GM12878 (cell line): ENCODE data around the gene LDB2. TPM values are rescaled to one million over a fixed set of nuclear protein-coding genes. Genes with fewer than 3 reads are reported as not detected.

Source experiments
- ATAC-seq: fragments of 200-7000 bp; cut with Tn5 transposase; 3 replicates; pipeline ENCODE4 v1.9.1; 2020; ENCODE audit warnings: mild to moderate bottlenecking, moderate library complexity
- BruUV-seq: library from RNA; stranded (reverse); fragments of 400-500 nt; replicated peaks from 2 replicates; lab custom pipeline; 2021; lab: Mats Ljungman, UMichigan
- CTCF ChIA-PET: fragments of 300-600 bp; sonication (Branson Sonifier 250); formaldehyde crosslinking; extraction: SDS; loops from one replicate; lab custom pipeline; 2021; ENCODE audit warnings: inconsistent platforms; lab: Yijun Ruan, JAX
- POLR2A ChIA-PET: fragments of 350-600 bp; formaldehyde crosslinking; extraction: SDS; loops from one replicate; lab custom pipeline; 2021; ENCODE audit warnings: inconsistent platforms; lab: Charles Lee
- RAD21 ChIA-PET: fragments of 300-600 bp; sonication (Branson Sonifier 250); formaldehyde crosslinking; loops from one replicate; lab custom pipeline; 2023; ENCODE audit warnings: antibody characterized with exemption; ENCODE audit not compliant: unreplicated experiment; lab: Charles Lee
- SMC1A ChIA-PET: fragments of 300-600 bp; sonication (Branson Sonifier 250); formaldehyde crosslinking; loops from one replicate; lab custom pipeline; 2023; ENCODE audit not compliant: unreplicated experiment, uncharacterized antibody; lab: Charles Lee
- DNase-seq: peaks from one replicate; pipeline ENCODE4 v3.0.0-alpha.2; 2011; ENCODE audit warnings: low read depth, low spot score
- FAIRE-seq: peaks from 3 replicates; lab custom pipeline; 2011; peaks lifted over from hg19 to GRCh38; lab: Jason Lieb, UNC
- H2AFZ ChIP-seq: 2 replicates; pipeline ENCODE4 v1.6.0; 2011; ENCODE audit warnings: low read depth, low read length, control low read depth; ENCODE audit not compliant: control insufficient read depth
- H3K27ac ChIP-seq: 2 replicates; pipeline ENCODE4 v1.5.1; 2011; ENCODE audit warnings: control low read depth; ENCODE audit not compliant: control insufficient read depth, insufficient read depth
- H3K27me3 ChIP-seq, 2 experiments: replicated peaks in 1 of 2; 2 replicates each; pipeline versions ENCODE4 v1.6.0 to v1.6.1; 2011; ENCODE audit warnings: low read length in 1 of 2; ENCODE audit not compliant: control insufficient read depth in 2 of 2, insufficient read depth in 2 of 2
- H3K36me3 ChIP-seq, 2 experiments: 2 replicates each; pipeline ENCODE4 v1.5.1; 2011; ENCODE audit warnings: low read length in 1 of 2; ENCODE audit not compliant: control insufficient read depth in 2 of 2, insufficient read depth in 2 of 2
- H3K4me1 ChIP-seq: 2 replicates; pipeline ENCODE4 v1.6.1; 2011; ENCODE audit warnings: mild to moderate bottlenecking, low read length, moderate library complexity, mixed read lengths; ENCODE audit not compliant: control insufficient read depth, insufficient read depth
- H3K4me2 ChIP-seq: 2 replicates; pipeline ENCODE4 v1.6.0; 2011; ENCODE audit warnings: control low read depth; ENCODE audit not compliant: control insufficient read depth, insufficient read depth
- H3K4me3 ChIP-seq: fragments of 200-600 bp; sonication (generic); 2 replicates; pipeline ENCODE4 v1.5.1; 2016
- H3K79me2 ChIP-seq: 2 replicates; pipeline ENCODE4 v1.6.0; 2011; ENCODE audit warnings: low read length; ENCODE audit not compliant: control insufficient read depth, insufficient read depth
- H3K9ac ChIP-seq: 2 replicates; pipeline ENCODE4 v1.8.0; 2011; ENCODE audit warnings: low read length, control low read depth, mixed read lengths; ENCODE audit not compliant: control insufficient read depth, insufficient read depth
- H3K9me3 ChIP-seq: replicated peaks from 3 replicates; pipeline ENCODE4 v1.5.1; 2011; ENCODE audit warnings: mild to moderate bottlenecking, low read length; ENCODE audit not compliant: control insufficient read depth, insufficient read depth
- H4K20me1 ChIP-seq: 2 replicates; pipeline ENCODE4 v1.6.0; 2011; ENCODE audit not compliant: control insufficient read depth, insufficient read depth
- ASH2L ChIP-seq: fragments of 300-600, 200-600 bp; sonication (generic); IDR thresholded peaks from 2 replicates; pipeline ENCODE4 v1.6.1; 2017; ENCODE audit warnings: low read depth, mild to moderate bottlenecking, borderline replicate concordance
- CBFB ChIP-seq: IDR thresholded peaks from 2 replicates; pipeline ENCODE4 v1.6.1; 2016; ENCODE audit warnings: antibody characterized with exemption, low read depth
- CHD2 ChIP-seq: IDR thresholded peaks from 2 replicates; pipeline ENCODE4 v1.6.1; 2011; ENCODE audit warnings: low read depth, low read length, improper control_type of control experiment, borderline replicate concordance
- CREM ChIP-seq: IDR thresholded peaks from 2 replicates; pipeline ENCODE4 v1.6.1; 2014; ENCODE audit warnings: antibody characterized with exemption, low read depth
- EED ChIP-seq: sonication (generic); IDR thresholded peaks from 2 replicates; pipeline ENCODE4 v1.6.1; 2016; ENCODE audit warnings: antibody characterized with exemption, low read depth
- HDAC6 ChIP-seq: fragments of 200-600 bp; sonication (generic); IDR thresholded peaks from one replicate; pipeline ENCODE4 v1.8.0; 2017; ENCODE audit warnings: antibody characterized with exemption; ENCODE audit not compliant: unreplicated experiment
- IKZF1 ChIP-seq: fragments of 450-650 bp; conservative IDR thresholded peaks from 2 replicates; pipeline ENCODE4 v1.6.1; 2017; ENCODE audit warnings: antibody characterized with exemption, mild to moderate bottlenecking
- KLF5 ChIP-seq: fragments of 450-650 bp; IDR thresholded peaks from 2 replicates; pipeline ENCODE4 v1.6.1; 2014; ENCODE audit warnings: mild to moderate bottlenecking; ENCODE audit not compliant: partially characterized antibody
- MTA2 ChIP-seq: fragments of 450-650 bp; IDR thresholded peaks from 2 replicates; pipeline ENCODE4 v1.6.1; 2016; ENCODE audit warnings: low read depth, mild to moderate bottlenecking, moderate library complexity
- NR2C2 ChIP-seq: IDR thresholded peaks from 2 replicates; pipeline ENCODE4 v1.6.1; 2011; ENCODE audit warnings: borderline replicate concordance, low read depth; ENCODE audit not compliant: control insufficient read depth, insufficient read length
- NR2F1 ChIP-seq: fragments of 450-650 bp; conservative IDR thresholded peaks from 2 replicates; pipeline ENCODE4 v1.6.1; 2017; ENCODE audit warnings: mild to moderate bottlenecking
- POLR2AphosphoS2 ChIP-seq: IDR thresholded peaks from 2 replicates; pipeline ENCODE4 v1.6.1; 2011; ENCODE audit warnings: low read depth, mild to moderate bottlenecking, low read length, improper control_type of control experiment, moderate library complexity
- RAD51 ChIP-seq: fragments of 450-650 bp; IDR thresholded peaks from 2 replicates; pipeline ENCODE4 v1.6.1; 2016; ENCODE audit warnings: moderate library complexity, mild to moderate bottlenecking, inconsistent platforms
- RBBP5 ChIP-seq: fragments of 200-600 bp; sonication (generic); conservative IDR thresholded peaks from 2 replicates; pipeline ENCODE4 v1.6.1; 2016
- SIN3A ChIP-seq: IDR thresholded peaks from 2 replicates; pipeline ENCODE4 v1.6.1; 2012; ENCODE audit warnings: low read depth, low read length, improper control_type of control experiment
- SIX5 ChIP-seq: IDR thresholded peaks from 2 replicates; pipeline ENCODE4 v1.6.1; 2011; ENCODE audit warnings: mild to moderate bottlenecking, low read depth, low read length, moderate library complexity; ENCODE audit not compliant: severe bottlenecking
- SRF ChIP-seq, 2 experiments: IDR thresholded peaks; 2 replicates each; pipeline ENCODE4 v1.6.1; 2011; ENCODE audit warnings: low read depth in 2 of 2, low read length in 2 of 2, mild to moderate bottlenecking in 1 of 2, moderate library complexity in 1 of 2
- WGBS: methylation state at CpG from one replicate; pipeline ENCODE4 v1.1.6; 2016; ENCODE audit warnings: low lambda C conversion rate; ENCODE audit not compliant: insufficient replicate concordance, insufficient coverage; ENCODE audit errors: missing lambda C conversion rate; 5-methylcytosine and 5-hydroxymethylcytosine counted together
- in situ Hi-C: fragments of 300-500 bp; cut with MboI; formaldehyde crosslinking; loops from 9 replicates; pipeline ENCODE4 v1.14.3; 2018; ENCODE audit warnings: mixed read lengths
- intact Hi-C: fragments of 100-400 bp; cut with micrococcal nuclease; formaldehyde crosslinking; loops from one replicate; pipeline ENCODE4 v1.14.2; 2022; ENCODE audit not compliant: unreplicated experiment
- polyA plus RNA-seq, 11 experiments: library from polyadenylated mRNA; depleted of rRNA in 4 of 11; unstranded in 6 of 11; stranded (reverse) in 5 of 11; fragments of >200 nt; fragmentation: Nextera tagmentation in 4 of 11; fragmentation: Illumina TruSeq in 1 of 11; extraction: Ambion mirVana in 4 of 11; extraction: Trizol in 1 of 11; gene quantifications; 1 replicate in 1 of 11; 2 replicates in 10 of 11; pipeline versions ENCODE4 v1.2.1 to v1.2.3, GENCODE V29; 2011 to 2016; ENCODE audit warnings: inconsistent platforms in 2 of 11, missing spikeins in 2 of 11, low read depth in 1 of 11
- total RNA-seq, 4 experiments: library from RNA; depleted of rRNA in 3 of 4; stranded (reverse); fragments of >200 nt in 3 of 4; fragmentation: Illumina TruSeq in 1 of 4; extraction: Trizol in 1 of 4; gene quantifications; 2 replicates each; pipeline versions ENCODE4 v1.2.1 to v1.2.3, GENCODE V29; 2013 to 2021
- TF ChIP-seq, protein P1 (sequence below): IDR thresholded peaks from 2 replicates; pipeline ENCODE4 v1.6.1; 2011; ENCODE audit warnings: low read depth, low read length, improper control_type of control experiment, borderline replicate concordance
- TF ChIP-seq, protein P2 (sequence below): IDR thresholded peaks from 2 replicates; pipeline ENCODE4 v1.6.1; 2011; ENCODE audit warnings: borderline replicate concordance, low read depth, mild to moderate bottlenecking, moderate library complexity, low read length; ENCODE audit not compliant: insufficient read depth, poor library complexity, severe bottlenecking

LDB2 gene
- total and polyA plus RNA-seq, 10 of the 15 experiments (the other 5 are each of a cell fraction or from before 2014, with no cell fraction given) = 0.15 TPM; not detected in 9

DNA sequence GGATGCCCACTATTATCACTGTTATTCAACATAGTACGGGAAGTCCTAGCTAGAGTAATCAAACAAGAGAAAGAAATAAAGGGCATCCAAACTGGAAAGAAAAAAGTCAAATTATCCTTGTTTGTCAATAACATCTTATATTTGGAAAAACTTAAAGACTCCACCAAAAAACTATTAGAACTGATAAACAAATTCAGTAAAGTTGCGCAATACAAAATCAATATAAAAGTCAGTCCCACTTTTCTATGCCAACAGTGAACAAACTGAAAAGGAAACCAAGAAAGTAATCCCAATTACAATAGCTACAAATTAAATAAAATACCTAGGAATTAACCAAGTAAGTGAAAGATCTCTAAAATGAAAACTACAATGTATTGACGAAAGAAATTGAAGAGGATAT, 321.3 kb downstream of the LDB2 start:
- no peaks in the 10 kb centered on the region for H3K27me3 ChIP-seq
- no peak overlapping the region for H3K27ac ChIP-seq
- in situ Hi-C loops = no loop called here
- FAIRE-seq (no peak), ATAC-seq (no peak), DNase-seq (no peak)
- no peak overlapping the region for H3K4me2 ChIP-seq
- H3K79me2 ChIP-seq = no peaks in the 10 kb centered on the region
- no TSS peak for BruUV-seq
- no peak overlapping the region for H3K4me3 ChIP-seq
- no peaks in the 10 kb centered on the region for H3K36me3 ChIP-seq
- RAD21 ChIA-PET = no interaction called here
- POLR2A ChIA-PET = no interaction called here
- no peak overlapping the region for H2AFZ ChIP-seq
- TF ChIP-seq SRF (IDR thresholded peaks at IDR 0.05; ENCODE audit: low read depth in 2 of 2, low read length in 2 of 2) (no peak), SIN3A (no peak), RAD51 (no peak), CHD2 (no peak), KLF5 (no peak)
- intact Hi-C loops = no loop called here
- no peaks in the 10 kb centered on the region for H4K20me1 ChIP-seq
- H3K9ac ChIP-seq = no peak overlapping the region
- CTCF ChIA-PET = no interaction called here
- 60% methylated on average over 3 of the region's 3 CpGs for WGBS
- no peaks in the 10 kb centered on the region for H3K9me3 ChIP-seq
- no peaks in the 10 kb centered on the region for H3K4me1 ChIP-seq
- SMC1A ChIA-PET = no interaction called here

DNA sequence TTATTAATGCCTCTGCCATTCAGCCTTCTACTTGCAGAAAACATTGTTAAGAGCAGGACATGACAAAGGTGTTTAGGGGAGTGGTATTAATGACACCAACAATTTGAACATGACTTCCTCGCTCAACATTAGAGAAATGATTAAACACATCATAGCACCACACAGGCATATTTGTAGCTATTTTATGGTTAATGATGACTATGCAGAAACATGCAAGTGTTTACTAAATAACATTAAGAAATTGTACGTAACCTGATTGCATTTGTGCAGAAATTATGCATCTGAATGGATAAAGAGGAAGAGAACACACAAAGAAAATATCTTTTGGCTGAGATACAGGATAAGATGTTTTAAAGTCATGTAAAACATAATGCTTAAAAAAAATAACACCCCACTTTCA, 323.5 kb downstream of the LDB2 start:
- 2% methylated on average over 2 of the region's 2 CpGs for WGBS
- Histone ChIP-seq H3K27ac (no peak overlapping the region), H3K9ac (no peak overlapping the region), H4K20me1 (no peaks in the 10 kb centered on the region), H3K27me3 (no peaks in the 10 kb centered on the region), H3K36me3 (no peaks in the 10 kb centered on the region), H3K9me3 (no peaks in the 10 kb centered on the region), H3K4me3 (no peak overlapping the region), H3K4me1 (no peaks in the 10 kb centered on the region), H2AFZ (no peak overlapping the region), H3K4me2 (no peak overlapping the region), H3K79me2 (no peaks in the 10 kb centered on the region)
- in situ Hi-C loops (no loop called here), intact Hi-C loops (no loop called here)
- no TSS peak for BruUV-seq
- SMC1A ChIA-PET = no interaction called here
- POLR2A ChIA-PET = no interaction called here
- RAD21 ChIA-PET = no interaction called here
- DNase-seq (no peak), ATAC-seq (no peak), FAIRE-seq (no peak)
- CTCF ChIA-PET = no interaction called here
- TF ChIP-seq NR2F1 (no peak), POLR2AphosphoS2 (no peak), IKZF1 (no peak), MTA2 (no peak), CBFB (no peak), NR2C2 (no peak), SIN3A (no peak), EED (no peak), CREM (no peak), ASH2L (no peak), HDAC6 (no peak), RBBP5 (no peak), SIX5 (no peak)
- TF ChIP-seq, protein P1, sequence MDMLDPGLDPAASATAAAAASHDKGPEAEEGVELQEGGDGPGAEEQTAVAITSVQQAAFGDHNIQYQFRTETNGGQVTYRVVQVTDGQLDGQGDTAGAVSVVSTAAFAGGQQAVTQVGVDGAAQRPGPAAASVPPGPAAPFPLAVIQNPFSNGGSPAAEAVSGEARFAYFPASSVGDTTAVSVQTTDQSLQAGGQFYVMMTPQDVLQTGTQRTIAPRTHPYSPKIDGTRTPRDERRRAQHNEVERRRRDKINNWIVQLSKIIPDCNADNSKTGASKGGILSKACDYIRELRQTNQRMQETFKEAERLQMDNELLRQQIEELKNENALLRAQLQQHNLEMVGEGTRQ = no peak
- TF ChIP-seq, protein P2, sequence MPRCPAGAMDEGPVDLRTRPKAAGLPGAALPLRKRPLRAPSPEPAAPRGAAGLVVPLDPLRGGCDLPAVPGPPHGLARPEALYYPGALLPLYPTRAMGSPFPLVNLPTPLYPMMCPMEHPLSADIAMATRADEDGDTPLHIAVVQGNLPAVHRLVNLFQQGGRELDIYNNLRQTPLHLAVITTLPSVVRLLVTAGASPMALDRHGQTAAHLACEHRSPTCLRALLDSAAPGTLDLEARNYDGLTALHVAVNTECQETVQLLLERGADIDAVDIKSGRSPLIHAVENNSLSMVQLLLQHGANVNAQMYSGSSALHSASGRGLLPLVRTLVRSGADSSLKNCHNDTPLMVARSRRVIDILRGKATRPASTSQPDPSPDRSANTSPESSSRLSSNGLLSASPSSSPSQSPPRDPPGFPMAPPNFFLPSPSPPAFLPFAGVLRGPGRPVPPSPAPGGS = no peak
